H1 (cell line): ENCODE measurements around the gene JMJD7. TPM values are rescaled to one million over a fixed set of nuclear protein-coding genes. Genes with fewer than 3 reads are reported as not detected.

Experiments
- CBX8 ChIP-seq: fragments of 300-800, 300-1000 bp; sonication (generic); IDR thresholded peaks from 2 replicates; pipeline ENCODE4 v1.7.1; 2016; ENCODE audit warnings: low read depth, low read length, borderline replicate concordance
- CTCF ChIP-seq, 3 experiments: IDR thresholded peaks; 1 replicate in 2 of 3; 2 replicates in 1 of 3; pipeline versions ENCODE4 v1.5.1 to v1.6.1; 2011; ENCODE audit warnings: low read length in 3 of 3, mild to moderate bottlenecking in 3 of 3, inconsistent platforms in 2 of 3, low read depth in 1 of 3, moderate library complexity in 1 of 3; ENCODE audit not compliant: insufficient read depth in 1 of 3; ENCODE audit errors: control extremely low read depth in 1 of 3
- EGR1 ChIP-seq: IDR thresholded peaks from 2 replicates; pipeline ENCODE4 v1.6.1; 2011; ENCODE audit warnings: low read depth, low read length, borderline replicate concordance
- POLR2A ChIP-seq, 2 experiments: IDR thresholded peaks; 1 replicate in 1 of 2; 2 replicates in 1 of 2; pipeline ENCODE4 v1.6.1; 2011; ENCODE audit warnings: low read depth in 2 of 2, low read length in 2 of 2, mild to moderate bottlenecking in 2 of 2; ENCODE audit errors: control extremely low read depth in 1 of 2
- SIN3A ChIP-seq, 2 experiments: IDR thresholded peaks in 1 of 2; conservative IDR thresholded peaks in 1 of 2; 2 replicates each; pipeline ENCODE4 v1.6.1; 2011 to 2012; ENCODE audit warnings: low read length in 2 of 2, improper control_type of control experiment in 1 of 2, low read depth in 1 of 2, mild to moderate bottlenecking in 1 of 2
- SP4 ChIP-seq: IDR thresholded peaks from 2 replicates; pipeline ENCODE4 v1.6.1; 2012; ENCODE audit warnings: low read length, inconsistent platforms
- TBP ChIP-seq: IDR thresholded peaks from 2 replicates; pipeline ENCODE4 v1.6.1; 2011; ENCODE audit warnings: low read depth, low read length, improper control_type of control experiment
- USF2 ChIP-seq: IDR thresholded peaks from 2 replicates; pipeline ENCODE4 v1.6.1; 2011; ENCODE audit warnings: low read length, improper control_type of control experiment
- ZNF274 ChIP-seq: IDR thresholded peaks from 2 replicates; pipeline ENCODE4 v1.7.0; 2012; ENCODE audit warnings: low read length, borderline replicate concordance; ENCODE audit errors: extremely low read depth
- polyA plus RNA-seq, 7 experiments: library from polyadenylated mRNA; depleted of rRNA in 3 of 7; stranded (reverse) in 5 of 7; unstranded in 2 of 7; fragments of >200 nt in 5 of 7; fragments of 200-250 nt in 2 of 7; gene quantifications; 1 replicate in 5 of 7; 2 replicates in 1 of 7; 4 replicates in 1 of 7; pipeline versions ENCODE4 v1.2.1 to v1.2.3, GENCODE V29; 2011 to 2013; ENCODE audit warnings: missing spikeins in 2 of 7, mixed read lengths in 2 of 7
- total RNA-seq: library from RNA; stranded (reverse); fragmentation: NEBNext Ultra II Directional; extraction: Animal tissue kit (Norgen Biotek cat#: 25700); gene quantifications from 2 replicates; pipeline ENCODE4 v1.2.1, GENCODE V29; 2021
- TF ChIP-seq, protein P1 (sequence below): IDR thresholded peaks from 2 replicates; pipeline ENCODE4 v1.6.1; 2011; ENCODE audit warnings: low read depth, mild to moderate bottlenecking, low read length; ENCODE audit not compliant: insufficient read depth

Gene JMJD7
- total and polyA plus RNA-seq, 2 of the 8 experiments (the other 6 are each of a cell fraction or from before 2014, with no cell fraction given), result 15.0 to 20.0 TPM

GRCh38 chr15:41827290-41827879 is 507 bp upstream of the JMJD7 start (continued):
- TF ChIP-seq, protein P1, sequence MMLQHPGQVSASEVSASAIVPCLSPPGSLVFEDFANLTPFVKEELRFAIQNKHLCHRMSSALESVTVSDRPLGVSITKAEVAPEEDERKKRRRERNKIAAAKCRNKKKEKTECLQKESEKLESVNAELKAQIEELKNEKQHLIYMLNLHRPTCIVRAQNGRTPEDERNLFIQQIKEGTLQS, result no peak
- TF ChIP-seq USF2, result no peak
- TF ChIP-seq TBP, result no peak
- TF ChIP-seq SIN3A (conservative IDR thresholded peaks at IDR 0.05 in 1 of 2, IDR thresholded peaks at IDR 0.05 in 1 of 2; ENCODE audit: low read depth in 1 of 2, low read length in 2 of 2), result peak in 1 of 2 experiments; percentile 16; a peak in 1 of 4 replicates
- no peak for TF ChIP-seq CBX8
- peak in 1 of 2 experiments; percentile 40; a peak in 1 of 3 replicates for TF ChIP-seq POLR2A (IDR thresholded peaks at IDR 0.05; ENCODE audit: control extremely low read depth in 1 of 2, low read depth in 2 of 2, low read length in 2 of 2)
- no peak for TF ChIP-seq SP4
- TF ChIP-seq EGR1, result peak; percentile 60; the same call in 1 of the 2 replicates
- TF ChIP-seq ZNF274, result no peak
- TF ChIP-seq CTCF (IDR thresholded peaks at IDR 0.05; ENCODE audit: control extremely low read depth in 1 of 3, insufficient read depth in 1 of 3, low read depth in 1 of 3, low read length in 3 of 3), result no peak
